ENCODE data around the gene MEMO1. TPM values are rescaled to one million over a fixed set of nuclear protein-coding genes. Genes with fewer than 3 reads are reported as not detected.

The MEMO1 gene
- total RNA-seq, 2 donors from 2014 or later = 5.6 to 13.2 TPM

DNA sequence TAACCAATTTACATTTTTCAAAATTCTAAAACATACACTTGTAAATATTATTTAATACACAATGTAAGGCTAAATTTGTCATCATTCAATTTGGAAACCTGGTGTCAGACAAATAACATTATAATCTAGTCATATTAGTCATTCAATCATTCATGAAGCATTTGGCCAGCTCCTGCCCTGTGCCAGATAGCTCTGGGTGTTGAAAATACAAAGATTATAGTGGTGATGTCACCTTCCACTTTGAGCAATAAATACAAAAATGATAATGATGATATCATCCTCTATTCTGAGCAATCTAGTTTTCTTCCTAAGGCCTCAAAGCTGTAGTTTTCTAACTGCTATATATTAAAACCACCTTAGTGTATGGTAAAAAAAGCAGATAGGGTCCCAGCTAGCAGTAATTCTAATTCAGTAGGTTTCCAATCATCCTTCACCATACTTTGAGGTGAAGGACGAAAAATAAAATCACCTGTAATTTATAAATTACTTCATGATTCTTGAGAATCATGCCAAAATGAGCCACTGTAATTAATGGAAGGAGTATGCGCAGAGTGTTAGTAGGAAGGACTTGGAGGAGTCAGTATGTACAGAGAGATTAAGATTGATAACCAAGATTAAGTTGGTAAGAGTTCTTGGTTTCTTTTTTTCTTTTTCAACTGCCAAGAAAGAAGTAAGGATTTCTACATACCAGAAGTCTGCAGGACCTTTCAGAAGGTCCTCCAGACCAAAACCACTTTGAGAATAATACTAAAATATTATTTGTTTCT is 23.2 kb downstream of the MEMO1 start:
- Histone ChIP-seq H3K27me3 (no peaks in the 10 kb centered on the region), H3K36me3 (replicated peaks in 1 of 2; ENCODE audit: insufficient read depth in 1 of 2, low read depth in 2 of 2) (no peaks in the 10 kb centered on the region), H3K4me1 (no peaks in the 10 kb centered on the region), H3K9me3 (no peaks in the 10 kb centered on the region), H3K27ac (no peak overlapping the region), H3K4me3 (no peak overlapping the region)
- no peak for TF ChIP-seq POLR2A (IDR thresholded peaks at IDR 0.05)
- TF ChIP-seq, protein P1, sequence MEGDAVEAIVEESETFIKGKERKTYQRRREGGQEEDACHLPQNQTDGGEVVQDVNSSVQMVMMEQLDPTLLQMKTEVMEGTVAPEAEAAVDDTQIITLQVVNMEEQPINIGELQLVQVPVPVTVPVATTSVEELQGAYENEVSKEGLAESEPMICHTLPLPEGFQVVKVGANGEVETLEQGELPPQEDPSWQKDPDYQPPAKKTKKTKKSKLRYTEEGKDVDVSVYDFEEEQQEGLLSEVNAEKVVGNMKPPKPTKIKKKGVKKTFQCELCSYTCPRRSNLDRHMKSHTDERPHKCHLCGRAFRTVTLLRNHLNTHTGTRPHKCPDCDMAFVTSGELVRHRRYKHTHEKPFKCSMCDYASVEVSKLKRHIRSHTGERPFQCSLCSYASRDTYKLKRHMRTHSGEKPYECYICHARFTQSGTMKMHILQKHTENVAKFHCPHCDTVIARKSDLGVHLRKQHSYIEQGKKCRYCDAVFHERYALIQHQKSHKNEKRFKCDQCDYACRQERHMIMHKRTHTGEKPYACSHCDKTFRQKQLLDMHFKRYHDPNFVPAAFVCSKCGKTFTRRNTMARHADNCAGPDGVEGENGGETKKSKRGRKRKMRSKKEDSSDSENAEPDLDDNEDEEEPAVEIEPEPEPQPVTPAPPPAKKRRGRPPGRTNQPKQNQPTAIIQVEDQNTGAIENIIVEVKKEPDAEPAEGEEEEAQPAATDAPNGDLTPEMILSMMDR (IDR thresholded peaks at IDR 0.05) = no peak
- 92 to 94% methylated on average over 2 of the region's 2 CpGs for whole genome bisulfite sequencing, 2 donors
- ATAC-seq (peak; percentile 42), DNase-seq (no peak)
- intact Hi-C loops (cut with DNase I) = no loop called here

GRCh38 chr2:31986906-31987305 is 23.9 kb downstream of the MEMO1 start:
- intact Hi-C loops (cut with DNase I) = no loop called here
- H3K36me3 ChIP-seq (replicated peaks in 1 of 2; ENCODE audit: insufficient read depth in 1 of 2, low read depth in 2 of 2) = no peaks in the 10 kb centered on the region
- no peak for DNase-seq
- H3K4me1 ChIP-seq = no peaks in the 10 kb centered on the region
- no peaks in the 10 kb centered on the region for H3K27me3 ChIP-seq
- WGBS, 2 donors = 65 to 68% methylated on average over 3 of the region's 3 CpGs
- H3K9me3 ChIP-seq = no peaks in the 10 kb centered on the region
- H3K4me3 ChIP-seq = no peak overlapping the region
- TF ChIP-seq, protein P1 (IDR thresholded peaks at IDR 0.05) = no peak
- TF ChIP-seq POLR2A (IDR thresholded peaks at IDR 0.05) = no peak
- ATAC-seq = no peak
- H3K27ac ChIP-seq = no peak overlapping the region

- 90 to 92% methylated on average over 5 of the region's 5 CpGs for WGBS, 2 donors
- no peak for TF ChIP-seq POLR2A (IDR thresholded peaks at IDR 0.05)
- TF ChIP-seq, protein P1 (IDR thresholded peaks at IDR 0.05) = no peak
- DNase-seq (no peak), ATAC-seq (no peak)
- Histone ChIP-seq H3K36me3 (replicated peaks in 1 of 2; ENCODE audit: insufficient read depth in 1 of 2, low read depth in 2 of 2) (no peaks in the 10 kb centered on the region), H3K9me3 (no peaks in the 10 kb centered on the region), H3K4me3 (no peak overlapping the region), H3K27me3 (no peaks in the 10 kb centered on the region), H3K4me1 (no peaks in the 10 kb centered on the region), H3K27ac (no peak overlapping the region)
- intact Hi-C loops (cut with DNase I) = no loop called here
These were observed 26.9 kb downstream of the MEMO1 start for GRCh38 chr2:31983762-31984467.

GRCh38 chr2:31980674-31981356 is 30.0 kb downstream of the MEMO1 start:
- no peaks in the 10 kb centered on the region for H3K36me3 ChIP-seq (replicated peaks in 1 of 2; ENCODE audit: insufficient read depth in 1 of 2, low read depth in 2 of 2)
- DNase-seq (peak in 1 of 4 donors; percentile 7), ATAC-seq (no peak)
- H3K4me1 ChIP-seq = no peaks in the 10 kb centered on the region
- H3K4me3 ChIP-seq = no peak overlapping the region
- TF ChIP-seq POLR2A (IDR thresholded peaks at IDR 0.05) = no peak
- TF ChIP-seq, protein P1 (IDR thresholded peaks at IDR 0.05) = no peak
- no peaks in the 10 kb centered on the region for H3K27me3 ChIP-seq
- no peaks in the 10 kb centered on the region for H3K9me3 ChIP-seq
- WGBS, 2 donors = 59 to 61% methylated on average over 6 of the region's 6 CpGs
- no peak overlapping the region for H3K27ac ChIP-seq
- intact Hi-C loops (cut with DNase I) = no loop called here
